HUES64 (cell line): Measurements from ENCODE around the gene THSD4.

ENCODE experiments used
- H3K27ac ChIP-seq: 2 replicates; pipeline ENCODE4 v1.7.0; 2013; ENCODE audit warnings: low read depth, low read length, inconsistent platforms
- H3K27me3 ChIP-seq: 2 replicates; pipeline ENCODE4 v1.6.1; 2013; ENCODE audit warnings: mild to moderate bottlenecking, low read length; ENCODE audit not compliant: insufficient read depth
- H3K36me3 ChIP-seq: 2 replicates; pipeline ENCODE4 v1.6.1; 2013; ENCODE audit warnings: mild to moderate bottlenecking, low read length; ENCODE audit not compliant: insufficient read depth
- H3K4me1 ChIP-seq: 2 replicates; pipeline ENCODE4 v1.6.1; 2013; ENCODE audit warnings: mild to moderate bottlenecking, low read length, moderate library complexity; ENCODE audit not compliant: insufficient read depth
- H3K4me3 ChIP-seq: 2 replicates; pipeline ENCODE4 v1.5.1; 2013; ENCODE audit warnings: mild to moderate bottlenecking, low read length, moderate library complexity
- H3K9ac ChIP-seq: 2 replicates; pipeline ENCODE4 v1.6.1; 2013; ENCODE audit warnings: mild to moderate bottlenecking, low read depth, low read length
- H3K9me3 ChIP-seq: 2 replicates; pipeline ENCODE4 v1.6.1; 2013; ENCODE audit warnings: low read depth, low read length; ENCODE audit not compliant: insufficient read depth
- WGBS: fragments of 150-250, 120-280 bp; methylation state at CpG from one replicate; pipeline ENCODE4 v1.1.7; 2013; ENCODE audit warnings: missing lambda C conversion rate; 5-methylcytosine and 5-hydroxymethylcytosine counted together

Gene THSD4

DNA sequence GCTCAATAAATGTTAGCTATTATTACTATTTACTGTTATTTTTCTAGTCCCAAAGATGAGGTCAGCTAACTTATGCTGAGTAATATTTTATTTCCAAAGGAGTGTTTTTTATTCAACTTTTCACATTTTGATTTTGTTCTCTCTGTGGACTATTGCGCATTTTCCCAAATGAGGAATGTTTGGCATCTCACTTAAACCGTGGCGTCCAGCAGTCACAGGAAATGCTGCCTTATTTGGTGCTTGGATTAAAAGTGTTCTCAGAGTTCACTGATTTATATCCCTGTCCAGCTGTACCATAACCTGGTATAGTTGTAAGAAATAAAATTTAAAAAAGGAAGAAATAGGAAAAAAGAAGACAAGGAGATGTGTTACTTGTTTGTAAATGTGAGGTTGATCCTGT lies 166.8 kb downstream of the THSD4 start:
- H3K4me3 ChIP-seq, result no peak overlapping the region
- no peak overlapping the region for H3K27ac ChIP-seq
- no peaks in the 10 kb centered on the region for H3K9me3 ChIP-seq
- H3K9ac ChIP-seq, result no peak overlapping the region
- WGBS, result 70% methylated on average over 3 of the region's 3 CpGs
- no peaks in the 10 kb centered on the region for H3K36me3 ChIP-seq
- H3K4me1 ChIP-seq, result peaks cover 11% of the 10 kb centered on the region; the same call in 1 of the 2 replicates
- H3K27me3 ChIP-seq, result no peaks in the 10 kb centered on the region

GRCh38 chr15:71288348-71288955 lies 173.2 kb downstream of the THSD4 start:
- Histone ChIP-seq H3K4me1 (0 out of 2 replicates have a peak, but pooled peaks cover 5% of the 10 kb centered on the region), H3K27ac (no peak overlapping the region), H3K9me3 (no peaks in the 10 kb centered on the region; the same call in 1 of the 2 replicates), H3K27me3 (no peaks in the 10 kb centered on the region), H3K36me3 (no peaks in the 10 kb centered on the region), H3K4me3 (no peak overlapping the region), H3K9ac (no peak overlapping the region)
- 94% methylated on average over 3 of the region's 5 CpGs for WGBS

DNA sequence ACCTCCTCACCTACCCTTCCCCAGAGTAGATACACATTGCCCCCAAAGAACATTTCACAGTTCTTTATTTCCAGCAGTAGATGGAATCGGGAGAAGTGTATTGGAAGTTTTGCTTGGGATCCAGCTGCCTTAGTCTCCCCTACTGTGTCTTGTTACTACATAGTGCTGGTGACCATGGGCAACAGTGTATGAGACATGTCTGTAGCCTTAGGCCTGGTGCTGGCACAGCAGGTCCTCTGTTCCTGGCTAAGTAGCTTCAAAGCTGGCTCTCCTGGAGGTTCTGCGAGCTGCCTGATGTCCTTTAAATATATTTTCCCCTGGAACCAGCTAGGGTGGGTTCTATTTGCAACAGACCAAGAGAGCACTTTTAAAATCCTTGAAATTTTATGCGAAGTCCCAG lies 174.7 kb downstream of the THSD4 start:
- Histone ChIP-seq H3K36me3 (no peaks in the 10 kb centered on the region), H3K9ac (no peak overlapping the region), H3K27ac (no peak overlapping the region), H3K27me3 (no peaks in the 10 kb centered on the region), H3K9me3 (no peaks in the 10 kb centered on the region; the same call in 1 of the 2 replicates), H3K4me3 (no peak overlapping the region), H3K4me1 (no peaks in the 10 kb centered on the region)
- WGBS, result 88% methylated on average over 3 of the region's 3 CpGs

- 97% methylated on average over 2 of the region's 2 CpGs for WGBS
- H3K4me1 ChIP-seq, result no peaks in the 10 kb centered on the region
- H3K36me3 ChIP-seq, result no peaks in the 10 kb centered on the region
- no peak overlapping the region for H3K4me3 ChIP-seq
- no peaks in the 10 kb centered on the region for H3K27me3 ChIP-seq
- H3K9me3 ChIP-seq, result no peaks in the 10 kb centered on the region; the same call in 1 of the 2 replicates
- H3K27ac ChIP-seq, result no peak overlapping the region
- no peak overlapping the region for H3K9ac ChIP-seq
These were observed 175.8 kb downstream of the THSD4 start for GRCh38 chr15:71290881-71291635.

- 90% methylated on average over 1 of the region's 1 CpG for WGBS
These were observed 176.5 kb downstream of the THSD4 start for GRCh38 chr15:71291723-71292122.

DNA sequence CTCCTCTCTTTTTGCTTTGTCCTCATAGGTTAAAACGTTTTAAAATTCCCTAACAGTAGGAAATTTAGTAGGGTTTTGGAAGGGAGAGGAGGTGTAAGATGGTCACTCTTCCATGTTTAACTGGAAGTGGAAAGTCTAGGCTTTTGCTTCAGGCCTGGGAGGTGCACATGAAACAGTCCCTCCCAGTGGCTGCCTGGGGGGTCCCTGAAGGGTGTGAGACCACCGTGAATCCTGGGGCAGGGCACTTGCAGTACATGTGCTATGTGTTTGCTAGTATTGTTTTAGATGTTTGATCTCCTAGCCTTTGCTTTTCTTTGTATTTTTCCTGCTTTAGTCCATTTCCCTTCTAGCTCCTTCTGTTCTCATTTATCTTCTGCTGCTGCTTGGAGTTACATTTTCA lies 178.5 kb downstream of the THSD4 start:
- Histone ChIP-seq H3K4me1 (no peaks in the 10 kb centered on the region), H3K9me3 (no peaks in the 10 kb centered on the region; the same call in 1 of the 2 replicates), H3K27ac (no peak overlapping the region), H3K36me3 (no peaks in the 10 kb centered on the region), H3K4me3 (no peak overlapping the region), H3K27me3 (no peaks in the 10 kb centered on the region), H3K9ac (no peak overlapping the region)
- 70% methylated on average over 2 of the region's 2 CpGs for WGBS

More at GRCh38 chr15:71291723-71292122, 176.5 kb downstream of the THSD4 start:
- no peaks in the 10 kb centered on the region; the same call in 1 of the 2 replicates for H3K9me3 ChIP-seq
- H3K36me3 ChIP-seq, result no peaks in the 10 kb centered on the region
- no peaks in the 10 kb centered on the region for H3K4me1 ChIP-seq
- H3K27me3 ChIP-seq, result no peaks in the 10 kb centered on the region
- H3K27ac ChIP-seq, result no peak overlapping the region
- H3K4me3 ChIP-seq, result no peak overlapping the region
- no peak overlapping the region for H3K9ac ChIP-seq

DNA sequence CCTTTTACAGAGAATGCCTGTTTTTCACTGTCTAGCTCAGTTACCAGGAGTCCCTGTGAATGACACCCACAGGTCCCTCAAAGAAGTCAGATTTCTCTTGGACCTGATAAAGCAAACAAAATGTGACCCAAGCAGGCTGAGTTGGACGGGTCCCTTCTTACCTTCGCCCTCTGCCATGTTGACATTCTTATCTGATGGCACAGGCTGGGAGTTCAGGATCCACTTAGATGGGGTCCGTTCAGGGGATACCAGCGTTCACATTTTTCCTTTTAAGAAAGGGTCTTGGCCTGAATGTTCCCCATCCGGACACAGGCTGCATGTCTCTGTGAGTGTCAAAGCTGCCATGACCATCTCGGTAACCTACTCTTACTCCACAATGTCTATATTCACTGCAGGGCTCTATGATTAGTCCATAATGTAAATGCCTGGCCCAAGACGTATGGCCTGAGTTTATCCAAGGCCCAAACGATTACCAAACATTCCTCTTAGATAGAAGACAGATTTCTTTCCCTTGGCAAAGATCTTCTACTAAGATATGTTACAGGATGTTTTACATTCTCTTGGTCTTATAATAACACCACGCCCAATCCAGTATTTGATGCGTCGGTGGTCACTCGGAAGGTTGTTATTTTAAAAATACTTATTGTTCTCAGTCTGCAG lies 179.1 kb downstream of the THSD4 start:
- WGBS, result 87% methylated on average over 12 of the region's 12 CpGs
- no peak overlapping the region for H3K9ac ChIP-seq
- H3K9me3 ChIP-seq, result no peaks in the 10 kb centered on the region; the same call in 1 of the 2 replicates
- no peaks in the 10 kb centered on the region for H3K4me1 ChIP-seq
- no peaks in the 10 kb centered on the region for H3K36me3 ChIP-seq
- no peak overlapping the region for H3K27ac ChIP-seq
- H3K27me3 ChIP-seq, result no peaks in the 10 kb centered on the region
- no peak overlapping the region for H3K4me3 ChIP-seq

DNA sequence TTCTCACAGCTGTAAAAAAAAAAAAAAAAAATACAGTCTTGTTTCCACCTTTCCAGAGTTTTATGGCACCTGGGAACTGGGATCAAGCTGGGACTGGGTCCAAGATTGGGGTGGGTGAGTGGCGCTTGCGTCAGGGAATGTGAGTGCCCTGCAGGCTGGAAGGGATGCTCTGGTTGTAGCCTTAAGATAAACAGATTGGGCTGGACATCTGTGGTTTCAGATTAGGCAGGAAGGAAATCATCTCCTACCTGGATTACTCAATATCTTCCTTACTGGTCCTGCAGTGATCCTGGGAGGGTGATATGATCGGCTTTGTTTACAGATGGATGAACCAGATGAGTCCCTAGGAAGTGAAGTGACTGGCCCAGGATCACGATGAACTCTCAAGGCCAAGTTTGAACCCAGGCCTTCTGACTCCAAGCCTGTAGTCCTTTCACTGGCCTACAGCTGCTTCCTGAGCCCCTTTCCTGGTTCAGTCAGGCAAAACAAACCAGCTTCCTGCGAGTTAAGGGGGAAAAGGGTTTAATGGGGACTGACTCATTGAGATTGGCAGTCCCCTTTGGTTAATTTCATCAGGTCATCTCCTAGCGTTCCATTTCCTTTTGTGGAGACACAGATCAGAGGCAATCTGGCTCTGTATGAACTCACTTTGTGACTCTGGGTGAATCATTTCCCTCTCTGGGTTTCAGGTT lies 179.8 kb downstream of the THSD4 start:
- Histone ChIP-seq H3K27ac (no peak overlapping the region), H3K9me3 (no peaks in the 10 kb centered on the region; the same call in 1 of the 2 replicates), H3K27me3 (no peaks in the 10 kb centered on the region), H3K9ac (no peak overlapping the region), H3K36me3 (no peaks in the 10 kb centered on the region), H3K4me1 (no peaks in the 10 kb centered on the region), H3K4me3 (no peak overlapping the region)
- WGBS, result 78% methylated on average over 6 of the region's 6 CpGs

- Histone ChIP-seq H3K27me3 (no peaks in the 10 kb centered on the region), H3K36me3 (no peaks in the 10 kb centered on the region), H3K27ac (no peak overlapping the region), H3K4me3 (no peak overlapping the region), H3K4me1 (no peaks in the 10 kb centered on the region), H3K9ac (no peak overlapping the region), H3K9me3 (no peaks in the 10 kb centered on the region; the same call in 1 of the 2 replicates)
- 63% methylated on average over 3 of the region's 3 CpGs for WGBS
These were observed 180.5 kb downstream of the THSD4 start for GRCh38 chr15:71295603-71296314.

DNA sequence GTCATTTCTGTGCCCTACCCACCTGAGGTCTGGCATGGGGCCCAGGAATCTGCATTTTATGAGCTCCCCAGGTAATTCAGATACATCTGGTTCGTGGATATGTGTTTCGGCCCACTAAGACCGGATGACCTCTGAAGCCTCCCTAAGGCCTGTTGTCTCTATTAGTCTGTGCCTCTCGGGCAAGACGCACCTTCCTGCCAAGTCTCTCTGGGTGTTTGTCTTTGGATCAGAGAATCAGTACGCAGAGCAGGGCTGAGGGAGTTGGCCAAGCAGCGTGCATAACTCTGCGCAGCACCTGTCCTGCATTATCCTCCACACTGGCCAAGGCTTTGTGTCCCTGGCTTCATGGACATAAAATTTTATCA lies 181.0 kb downstream of the THSD4 start:
- Histone ChIP-seq H3K27me3 (no peaks in the 10 kb centered on the region), H3K4me1 (no peaks in the 10 kb centered on the region), H3K9ac (no peak overlapping the region), H3K9me3 (no peaks in the 10 kb centered on the region; the same call in 1 of the 2 replicates), H3K36me3 (no peaks in the 10 kb centered on the region), H3K4me3 (no peak overlapping the region), H3K27ac (no peak overlapping the region)
- 94% methylated on average over 8 of the region's 8 CpGs for WGBS
